GM19025 (cell line): Measurements from ENCODE around the gene TLR5.

ENCODE experiments used
- ATAC-seq: cut with Tn5 transposase; IDR thresholded peaks from one replicate; pipeline ENCODE4 v1.9.1; 2021; ENCODE audit warnings: mild to moderate bottlenecking, low read depth, moderate library complexity; ENCODE audit not compliant: unreplicated experiment

TLR5 gene

GRCh38 chr1:223118418-223118817 is 24.6 kb downstream of the TLR5 start:
- ATAC-seq: no peak

DNA sequence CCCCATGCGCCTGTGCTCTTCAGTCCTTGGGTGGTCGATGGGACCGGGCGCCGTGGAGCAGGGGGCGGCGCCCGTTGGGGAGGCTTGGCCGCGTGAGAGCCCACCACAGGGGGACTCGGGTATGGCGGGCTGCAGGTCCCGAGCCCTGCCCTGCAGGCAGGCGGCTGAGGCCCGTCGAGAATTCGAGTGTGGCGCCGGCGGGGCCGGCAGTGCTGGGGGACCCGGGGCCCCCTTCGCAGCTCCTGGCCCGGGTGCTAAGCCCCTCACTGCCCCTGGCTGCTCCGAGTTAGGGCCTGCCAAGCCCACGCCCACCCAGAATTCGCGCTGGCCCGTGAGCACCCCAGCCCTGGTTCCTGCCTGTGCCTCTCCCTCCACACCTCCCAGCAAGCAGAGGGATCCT is 26.1 kb downstream of the TLR5 start:
- no peak for ATAC-seq

DNA sequence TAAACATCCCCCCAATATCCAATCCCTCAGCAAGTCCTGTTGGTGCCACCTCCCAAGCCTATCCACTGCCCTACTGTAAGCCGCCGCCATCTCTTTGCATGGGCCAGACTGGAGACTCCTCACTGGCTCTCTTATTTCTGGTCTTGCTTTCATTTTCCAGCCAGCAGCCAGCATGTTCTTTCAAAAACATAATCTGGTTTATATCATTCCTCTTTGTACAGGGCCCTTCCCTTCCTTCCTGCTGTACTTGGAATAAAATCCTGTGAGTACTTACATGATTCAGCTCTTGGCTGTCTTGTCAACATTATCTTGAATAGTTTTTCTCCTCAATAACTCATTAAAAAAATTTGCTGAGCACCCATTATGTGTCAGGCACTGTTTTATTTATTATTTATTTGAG is 28.2 kb downstream of the TLR5 start:
- no peak for ATAC-seq

- no peak for ATAC-seq
Observed at GRCh38 chr1:223110952-223111351, 32.1 kb downstream of the TLR5 start.

DNA sequence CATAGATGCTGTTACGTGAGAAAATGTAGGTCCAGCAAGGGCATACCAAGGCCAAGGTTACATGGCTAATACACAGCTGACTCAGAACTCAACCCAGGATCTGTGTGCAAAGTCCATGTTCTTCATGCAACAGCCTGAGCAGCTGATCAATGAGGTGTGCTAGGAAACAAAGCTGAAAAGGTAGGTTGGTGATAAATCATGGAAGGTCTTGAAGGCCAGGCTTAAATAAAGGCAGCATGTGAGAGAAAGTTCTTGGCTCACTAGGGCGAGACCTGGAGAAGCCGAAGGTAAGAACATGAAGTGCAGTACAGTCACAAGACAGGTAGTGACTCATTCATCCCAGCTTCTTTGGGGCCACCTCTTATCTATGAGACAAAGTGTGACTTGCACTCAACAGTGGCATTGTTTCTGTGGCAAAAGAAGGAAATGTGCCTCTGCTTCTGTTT is 33.4 kb downstream of the TLR5 start:
- no peak for ATAC-seq

DNA sequence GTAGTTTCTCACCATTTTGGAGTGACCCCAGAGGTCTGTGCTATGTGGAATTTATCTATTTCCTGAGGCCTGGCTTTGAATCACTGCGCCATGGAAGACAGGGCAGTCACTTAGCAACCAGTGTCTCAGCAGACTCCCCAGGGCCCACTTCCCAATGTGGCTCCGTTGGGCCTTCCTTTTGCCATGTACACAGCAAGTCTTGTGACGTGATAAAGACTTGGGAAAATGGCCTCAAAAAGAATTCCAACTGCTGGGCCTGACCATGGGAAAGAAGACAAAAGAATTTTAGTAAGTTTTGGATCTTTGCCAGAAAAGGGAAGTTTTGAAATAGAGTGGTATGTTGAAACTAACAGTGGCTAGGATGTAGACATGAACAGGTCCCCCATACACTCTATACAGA is 36.2 kb downstream of the TLR5 start:
- ATAC-seq: no peak

DNA sequence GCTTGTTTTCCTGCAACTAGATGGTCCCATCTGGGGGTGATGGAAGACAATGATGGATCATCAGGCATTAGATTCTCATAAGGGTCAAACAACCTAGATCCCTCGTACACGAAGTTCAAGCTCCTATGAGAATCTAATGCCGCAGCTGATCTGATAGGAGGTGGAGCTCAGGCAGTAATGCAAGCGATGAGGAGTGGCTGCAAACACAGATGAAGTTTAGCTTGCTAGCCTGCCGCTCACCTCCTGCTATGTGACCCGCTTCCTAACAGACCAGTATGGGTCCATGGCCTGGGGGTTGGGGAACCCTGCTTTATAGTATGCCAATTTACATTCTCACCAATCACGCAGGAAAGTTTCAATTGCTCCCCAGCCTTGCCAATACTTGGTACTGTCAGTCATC is 37.5 kb downstream of the TLR5 start:
- no peak for ATAC-seq

GRCh38 chr1:223102797-223103533 is 40.1 kb downstream of the TLR5 start:
- no peak for ATAC-seq

GRCh38 chr1:223097713-223098112 is 45.3 kb downstream of the TLR5 start:
- ATAC-seq: no peak

DNA sequence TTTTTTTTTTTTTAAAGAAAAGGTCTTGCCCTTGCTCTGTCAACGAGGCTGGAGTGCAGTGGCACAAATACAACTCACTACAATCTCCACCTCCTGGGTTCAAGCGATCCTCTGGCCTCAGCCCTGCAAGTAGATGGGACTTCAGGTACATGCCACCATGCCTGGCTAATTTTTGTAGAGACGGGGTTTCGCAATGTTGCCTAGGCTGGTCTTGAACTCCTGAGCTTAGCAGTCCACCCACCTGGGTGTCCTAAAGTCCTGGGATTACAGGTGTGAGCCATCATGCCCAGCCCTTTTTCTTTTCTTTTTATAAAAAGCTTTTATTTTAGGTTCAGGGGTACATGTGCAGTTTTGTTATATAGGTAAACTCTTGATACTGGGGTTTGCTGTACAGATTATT is 47.2 kb downstream of the TLR5 start:
- no peak for ATAC-seq

- ATAC-seq: no peak
Observed at GRCh38 chr1:223091896-223092295, 51.2 kb downstream of the TLR5 start.

DNA sequence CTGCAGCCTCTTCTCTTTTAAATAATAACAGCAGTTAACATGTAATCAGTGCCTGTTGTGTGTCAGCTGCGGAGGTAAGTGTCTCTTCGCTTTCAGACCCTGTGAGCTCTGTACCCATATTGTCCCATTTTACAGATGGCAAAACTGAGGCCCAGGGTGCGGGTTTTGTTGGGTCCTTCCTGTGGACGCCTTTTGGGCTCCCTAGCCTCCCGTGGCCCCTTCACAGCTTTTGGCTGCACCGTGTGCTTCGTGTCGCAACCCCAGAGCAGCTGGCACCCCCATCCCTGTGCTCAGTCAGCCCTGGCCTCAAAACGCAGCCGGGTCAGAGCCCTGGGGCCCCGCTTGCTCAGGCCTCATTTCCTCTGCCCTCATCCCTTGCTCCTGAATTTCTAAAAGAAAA is 53.8 kb downstream of the TLR5 start:
- ATAC-seq: no peak

- no peak for ATAC-seq
Observed at GRCh38 chr1:223088713-223089240, 54.3 kb downstream of the TLR5 start.

DNA sequence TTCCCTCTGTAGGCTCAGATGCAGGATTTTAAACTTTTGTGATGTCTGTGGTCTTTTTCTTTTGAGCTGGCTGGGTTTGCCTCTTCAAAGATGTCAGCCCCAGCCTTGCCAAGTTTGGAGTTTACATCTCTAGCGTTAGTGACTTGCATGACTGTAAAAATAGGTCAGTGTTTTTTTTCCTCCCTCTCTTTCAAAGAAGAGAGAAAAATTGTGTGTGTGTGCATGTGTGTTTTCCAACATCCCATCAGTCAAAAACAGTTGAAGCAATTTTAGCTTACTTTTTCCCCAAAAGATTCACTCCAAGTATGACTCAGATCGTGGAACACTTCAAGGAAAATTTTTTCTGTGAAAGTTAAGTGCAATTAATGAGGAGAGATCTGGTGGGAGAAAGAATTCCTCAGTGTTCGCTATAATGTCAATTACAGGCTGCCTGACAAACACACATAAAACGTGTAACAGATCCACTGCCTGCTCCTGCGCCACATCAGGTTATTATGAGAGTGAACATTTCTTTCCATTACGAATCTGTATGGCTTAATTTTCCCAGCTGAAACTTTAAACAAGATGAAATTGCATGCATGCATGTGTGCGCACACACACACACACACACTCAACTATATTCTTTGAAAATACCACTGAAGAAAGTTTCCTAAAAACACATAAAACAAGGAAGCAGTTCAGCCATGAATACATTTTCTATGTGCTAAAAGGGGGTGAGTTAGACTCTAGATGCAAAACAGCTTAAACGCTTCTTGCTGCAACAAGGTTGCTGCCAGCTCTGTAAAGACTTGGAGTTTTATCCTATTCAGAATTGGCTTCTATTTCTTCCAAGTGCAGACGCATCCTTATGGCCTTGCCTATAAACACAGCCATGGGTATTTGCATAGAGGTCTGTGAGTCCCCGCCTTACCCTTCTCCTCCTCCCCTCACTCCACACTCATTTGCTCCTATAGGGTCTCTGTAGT is 55.5 kb downstream of the TLR5 start:
- ATAC-seq: no peak

- ATAC-seq: no peak
Observed at GRCh38 chr1:223084464-223084866, 58.6 kb downstream of the TLR5 start.

GRCh38 chr1:223083831-223084230 is 59.2 kb downstream of the TLR5 start:
- ATAC-seq: no peak

- no peak for ATAC-seq
Observed at GRCh38 chr1:223082914-223083313, 60.1 kb downstream of the TLR5 start.

DNA sequence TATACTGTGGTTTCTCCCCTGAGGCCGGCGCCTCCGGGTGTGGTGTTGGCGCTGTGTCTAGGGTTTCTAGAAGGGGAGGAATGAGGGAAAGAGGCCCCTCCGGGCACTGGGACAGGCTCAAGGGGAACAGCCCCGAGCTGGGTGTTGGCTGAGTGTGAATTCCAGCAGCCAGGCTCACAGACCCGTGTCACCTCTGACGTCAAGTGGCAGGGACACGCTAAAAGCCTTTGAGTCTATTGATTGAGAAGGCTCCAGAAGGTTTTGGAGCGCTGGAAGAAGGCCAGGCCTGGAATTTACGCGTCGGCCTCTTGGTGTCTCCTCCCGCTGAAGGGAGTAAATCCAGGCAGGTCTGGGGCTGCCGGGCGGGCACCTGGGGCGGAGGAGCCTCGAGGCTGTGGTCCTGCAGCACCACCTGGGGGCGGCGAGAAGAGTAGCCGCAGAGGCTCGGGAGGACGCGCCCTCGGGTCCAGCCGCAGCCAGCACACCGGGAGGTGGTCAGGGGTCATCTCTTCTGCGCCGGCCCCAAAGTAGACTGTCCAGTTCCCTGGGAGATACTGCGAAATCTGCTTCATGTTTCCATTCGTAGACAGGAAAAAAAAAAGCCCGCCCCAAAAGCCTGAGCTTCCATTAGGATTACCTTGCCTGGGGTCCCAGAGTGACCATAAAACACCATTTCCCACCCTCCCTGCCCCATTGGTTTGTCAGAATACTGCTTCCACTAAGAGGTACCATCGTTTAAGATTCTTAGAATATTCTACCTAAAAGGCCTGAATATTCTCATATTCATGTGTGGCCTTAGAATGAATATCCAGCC is 61.7 kb downstream of the TLR5 start:
- ATAC-seq: peak; percentile 97

GRCh38 chr1:223079498-223079897 is 63.5 kb downstream of the TLR5 start:
- no peak for ATAC-seq

GRCh38 chr1:223077247-223077833 is 65.7 kb downstream of the TLR5 start:
- ATAC-seq: no peak
